ENCODE results near the gene NUS1.
"Not testable (repeated sequence)": the region's sequence is repeated elsewhere in the genome, so short reads cannot be mapped to it uniquely, and the experiment has no call there.

NUS1 gene

GRCh38 chr6:117674991-117675657, at the start of gene NUS1:
Gene NUS1, plus strand, starts transcription at chr6:117675469. Its CDS starts 202 bp downstream, at chr6:117675671.
- DNase-seq (ENCODE audit: low spot score): peak; percentile 98

GRCh38 chr6:117627533-117627932, 47.7 kb upstream of the NUS1 start:
- DNase-seq (ENCODE audit: low spot score): no peak

- no peak for DNase-seq (ENCODE audit: low spot score)
These were observed 46.1 kb upstream of the NUS1 start for GRCh38 chr6:117629119-117629660.

GRCh38 chr6:117637770-117638169, 37.5 kb upstream of the NUS1 start:
- no peak for DNase-seq (ENCODE audit: low spot score)

GRCh38 chr6:117642976-117643375, 32.3 kb upstream of the NUS1 start:
- DNase-seq (ENCODE audit: low spot score): no peak

- not testable (repeated sequence) for DNase-seq (ENCODE audit: low spot score)
These were observed 23.3 kb upstream of the NUS1 start for GRCh38 chr6:117651984-117652383.

- no peak for DNase-seq (ENCODE audit: low spot score)
These were observed 21.3 kb upstream of the NUS1 start for GRCh38 chr6:117653949-117654348.

- no peak for DNase-seq (ENCODE audit: low spot score)
These were observed 19.9 kb upstream of the NUS1 start for GRCh38 chr6:117655380-117655779.

GRCh38 chr6:117666881-117667280, 8.4 kb upstream of the NUS1 start:
- DNase-seq (ENCODE audit: low spot score): no peak

- DNase-seq (ENCODE audit: low spot score): peak; percentile 11
These were observed 6.5 kb upstream of the NUS1 start for GRCh38 chr6:117668736-117669135.

- DNase-seq (ENCODE audit: low spot score): no peak
These were observed 766 bp upstream of the NUS1 start for GRCh38 chr6:117674503-117674902.

- peak; percentile 2 for DNase-seq (ENCODE audit: low spot score)
These were observed 511 bp downstream of the NUS1 start for GRCh38 chr6:117675658-117676301.

- no peak for DNase-seq (ENCODE audit: low spot score)
These were observed 1.4 kb downstream of the NUS1 start for GRCh38 chr6:117676577-117677218.

GRCh38 chr6:117677553-117678141, 2.4 kb downstream of the NUS1 start:
- no peak for DNase-seq (ENCODE audit: low spot score)

- no peak for DNase-seq (ENCODE audit: low spot score)
These were observed 6.0 kb downstream of the NUS1 start for GRCh38 chr6:117681162-117681741.

- DNase-seq (ENCODE audit: low spot score): no peak
These were observed 9.5 kb downstream of the NUS1 start for GRCh38 chr6:117684749-117685148.

GRCh38 chr6:117685359-117685758, 10.1 kb downstream of the NUS1 start:
- no peak for DNase-seq (ENCODE audit: low spot score)

GRCh38 chr6:117687021-117687648, 11.9 kb downstream of the NUS1 start:
- DNase-seq (ENCODE audit: low spot score): no peak

GRCh38 chr6:117689584-117689983, 14.3 kb downstream of the NUS1 start:
- DNase-seq (ENCODE audit: low spot score): not testable (repeated sequence)

- no peak for DNase-seq (ENCODE audit: low spot score)
These were observed 31.2 kb downstream of the NUS1 start for GRCh38 chr6:117706504-117706903.

GRCh38 chr6:117706936-117707509, 31.8 kb downstream of the NUS1 start:
- not testable (repeated sequence) for DNase-seq (ENCODE audit: low spot score)

All from putamen (tissue), 1 donor.